Loucy (cell line): ENCODE measurements around the gene PPIP5K2.
"Not testable (repeated sequence)": the region's sequence is repeated elsewhere in the genome, so short reads cannot be mapped to it uniquely, and the experiment has no call there.

ENCODE experiments used
- H2AFZ ChIP-seq: fragments of 200-600 bp; sonication (generic); 2 replicates; pipeline ENCODE4 v1.6.0; 2016; ENCODE audit warnings: antibody characterized with exemption, mild to moderate bottlenecking, low read length, moderate library complexity
- H3F3A ChIP-seq: fragments of 200-600 bp; 2 replicates; pipeline ENCODE4 v1.6.0; 2016; ENCODE audit warnings: antibody characterized with exemption, low read depth, mild to moderate bottlenecking
- H3K27me3 ChIP-seq: fragments of 200-600 bp; sonication (generic); 2 replicates; pipeline ENCODE4 v1.6.1; 2014; ENCODE audit warnings: low read length, mild to moderate bottlenecking; ENCODE audit not compliant: insufficient read depth, poor library complexity, severe bottlenecking
- H3K36me3 ChIP-seq: fragments of 200-600 bp; sonication (generic); 2 replicates; pipeline ENCODE4 v1.6.1; 2016; ENCODE audit warnings: low read length; ENCODE audit not compliant: insufficient read depth
- H3K4me1 ChIP-seq: fragments of 200-600 bp; sonication (generic); 2 replicates; pipeline ENCODE4 v1.5.1; 2014; ENCODE audit warnings: low read length, mild to moderate bottlenecking; ENCODE audit not compliant: insufficient read depth, poor library complexity, severe bottlenecking
- H3K4me2 ChIP-seq: fragments of 200-600 bp; sonication (generic); 2 replicates; pipeline ENCODE4 v1.6.0; 2014; ENCODE audit warnings: antibody characterized with exemption, low read length, low read depth, mild to moderate bottlenecking; ENCODE audit not compliant: poor library complexity, severe bottlenecking
- H3K4me3 ChIP-seq: fragments of 200-600 bp; sonication (generic); 2 replicates; pipeline ENCODE4 v1.5.1; 2014; ENCODE audit warnings: low read length, mild to moderate bottlenecking, mixed read lengths; ENCODE audit not compliant: poor library complexity, severe bottlenecking
- H3K79me2 ChIP-seq: fragments of 200-600 bp; sonication (generic); 2 replicates; pipeline ENCODE4 v1.6.1; 2014; ENCODE audit warnings: low read length; ENCODE audit not compliant: insufficient read depth
- H3K9ac ChIP-seq: fragments of 200-600 bp; sonication (generic); 2 replicates; pipeline ENCODE4 v1.6.0; 2014; ENCODE audit warnings: mild to moderate bottlenecking, low read depth, low read length, moderate library complexity; ENCODE audit not compliant: poor library complexity, severe bottlenecking
- H3K9me2 ChIP-seq: fragments of 200-600 bp; sonication (generic); replicated peaks from 2 replicates; pipeline ENCODE4 v1.6.1; 2016; ENCODE audit warnings: low read depth, low read length, mixed read lengths
- H3K9me3 ChIP-seq: fragments of 200-600 bp; sonication (generic); 2 replicates; pipeline ENCODE4 v1.6.1; 2014; ENCODE audit warnings: mild to moderate bottlenecking, antibody characterized with exemption, low read length, low read depth; ENCODE audit not compliant: insufficient read depth
- H4K20me1 ChIP-seq: fragments of 200-600 bp; sonication (generic); 2 replicates; pipeline ENCODE4 v1.6.0; 2014; ENCODE audit warnings: antibody characterized with exemption, low read length, mild to moderate bottlenecking; ENCODE audit not compliant: insufficient read depth, poor library complexity, severe bottlenecking
- EZH2phosphoT487 ChIP-seq: fragments of 200-600 bp; IDR thresholded peaks from 2 replicates; pipeline ENCODE4 v1.6.1; 2018; ENCODE audit warnings: antibody characterized with exemption, mild to moderate bottlenecking, moderate library complexity, borderline replicate concordance
- TF ChIP-seq, protein P1 (sequence below): fragments of 200-600 bp; sonication (generic); conservative IDR thresholded peaks from 2 replicates; pipeline ENCODE4 v1.5.1; 2014; ENCODE audit warnings: mild to moderate bottlenecking, antibody characterized with exemption, low read length

PPIP5K2 gene

DNA sequence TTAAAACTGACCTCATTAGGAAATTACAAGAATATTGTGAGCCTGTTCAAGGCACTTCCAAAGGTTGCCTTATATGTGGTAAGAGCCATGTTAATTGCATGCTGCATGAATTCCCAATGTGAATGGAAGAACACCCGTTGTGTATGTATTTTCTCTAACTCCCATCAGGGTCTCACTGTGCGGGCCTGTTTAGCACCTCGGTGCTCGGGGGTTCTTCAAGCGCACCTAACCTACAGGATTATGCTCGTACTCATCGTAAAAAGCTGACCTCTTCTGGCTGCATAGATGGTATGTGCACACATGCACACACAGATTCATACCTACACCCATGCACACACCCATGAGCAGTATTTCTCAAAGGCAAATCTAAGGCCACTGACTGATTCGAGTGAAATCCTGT lies 66.1 kb downstream of the PPIP5K2 start:
- H3K9me2 ChIP-seq = no peaks in the 10 kb centered on the region
- H4K20me1 ChIP-seq = no peaks in the 10 kb centered on the region
- H3F3A ChIP-seq = no peaks in the 10 kb centered on the region
- H3K9me3 ChIP-seq = no peaks in the 10 kb centered on the region
- no peak for TF ChIP-seq EZH2phosphoT487
- TF ChIP-seq, protein P1, sequence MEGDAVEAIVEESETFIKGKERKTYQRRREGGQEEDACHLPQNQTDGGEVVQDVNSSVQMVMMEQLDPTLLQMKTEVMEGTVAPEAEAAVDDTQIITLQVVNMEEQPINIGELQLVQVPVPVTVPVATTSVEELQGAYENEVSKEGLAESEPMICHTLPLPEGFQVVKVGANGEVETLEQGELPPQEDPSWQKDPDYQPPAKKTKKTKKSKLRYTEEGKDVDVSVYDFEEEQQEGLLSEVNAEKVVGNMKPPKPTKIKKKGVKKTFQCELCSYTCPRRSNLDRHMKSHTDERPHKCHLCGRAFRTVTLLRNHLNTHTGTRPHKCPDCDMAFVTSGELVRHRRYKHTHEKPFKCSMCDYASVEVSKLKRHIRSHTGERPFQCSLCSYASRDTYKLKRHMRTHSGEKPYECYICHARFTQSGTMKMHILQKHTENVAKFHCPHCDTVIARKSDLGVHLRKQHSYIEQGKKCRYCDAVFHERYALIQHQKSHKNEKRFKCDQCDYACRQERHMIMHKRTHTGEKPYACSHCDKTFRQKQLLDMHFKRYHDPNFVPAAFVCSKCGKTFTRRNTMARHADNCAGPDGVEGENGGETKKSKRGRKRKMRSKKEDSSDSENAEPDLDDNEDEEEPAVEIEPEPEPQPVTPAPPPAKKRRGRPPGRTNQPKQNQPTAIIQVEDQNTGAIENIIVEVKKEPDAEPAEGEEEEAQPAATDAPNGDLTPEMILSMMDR = no peak
- no peak overlapping the region for H3K9ac ChIP-seq
- H3K4me1 ChIP-seq = no peaks in the 10 kb centered on the region
- H3K27me3 ChIP-seq = no peaks in the 10 kb centered on the region
- H3K36me3 ChIP-seq = peaks cover 13% of the 10 kb centered on the region; the same call in 1 of the 2 replicates
- no peak overlapping the region for H3K4me3 ChIP-seq
- H3K4me2 ChIP-seq = no peak overlapping the region
- no peak overlapping the region for H2AFZ ChIP-seq
- no peaks in the 10 kb centered on the region for H3K79me2 ChIP-seq

DNA sequence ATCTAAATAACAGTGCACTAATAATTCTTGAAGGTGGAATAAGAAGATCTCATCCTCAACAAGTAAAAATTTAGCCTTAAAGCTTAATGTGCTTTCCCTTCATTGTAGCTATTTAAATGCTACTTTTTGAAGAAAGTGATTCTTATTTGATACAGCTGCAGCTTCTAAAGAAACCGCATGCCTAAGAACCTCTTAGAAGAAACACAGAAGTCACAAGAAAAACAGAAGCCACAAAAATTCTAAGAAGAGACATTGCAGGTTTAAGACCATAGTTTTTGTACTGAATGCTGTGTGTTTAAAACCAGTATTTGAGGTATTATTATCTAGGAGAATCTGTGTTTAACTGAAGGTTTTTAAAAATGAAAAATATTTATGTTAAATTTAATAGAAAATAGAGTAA lies 68.3 kb downstream of the PPIP5K2 start:
- Histone ChIP-seq H3K4me1 (no peaks in the 10 kb centered on the region), H3K36me3 (peaks cover 13% of the 10 kb centered on the region; the same call in 1 of the 2 replicates), H3F3A (no peaks in the 10 kb centered on the region), H4K20me1 (no peaks in the 10 kb centered on the region), H3K9ac (no peak overlapping the region), H3K4me3 (no peak overlapping the region), H3K9me2 (no peaks in the 10 kb centered on the region), H3K27me3 (no peaks in the 10 kb centered on the region), H3K79me2 (no peaks in the 10 kb centered on the region), H2AFZ (no peak overlapping the region), H3K4me2 (no peak overlapping the region), H3K9me3 (no peaks in the 10 kb centered on the region)
- no peak for TF ChIP-seq EZH2phosphoT487
- TF ChIP-seq, protein P1 = no peak

DNA sequence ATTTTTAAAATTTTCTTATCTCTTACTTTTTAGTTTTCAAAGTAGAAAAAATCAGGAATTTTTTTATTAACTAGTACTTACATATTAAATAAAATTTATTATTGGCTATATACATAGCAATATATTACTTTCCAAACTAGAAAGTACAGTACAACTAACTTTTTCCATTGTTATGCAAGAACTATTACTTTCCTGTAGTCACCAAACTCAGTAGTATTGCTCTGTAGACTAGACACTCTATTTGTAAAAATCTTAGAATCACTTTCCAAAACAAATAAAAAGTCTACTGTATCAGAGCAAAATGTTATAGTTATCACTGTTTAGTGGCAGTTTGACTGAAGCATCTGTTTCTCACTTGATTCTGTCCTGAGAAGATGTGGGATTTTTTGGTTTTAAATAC lies 83.1 kb downstream of the PPIP5K2 start:
- no peaks in the 10 kb centered on the region for H4K20me1 ChIP-seq
- H2AFZ ChIP-seq = no peak overlapping the region
- TF ChIP-seq, protein P1 = no peak
- no peak for TF ChIP-seq EZH2phosphoT487
- no peak overlapping the region for H3K4me3 ChIP-seq
- H3K79me2 ChIP-seq = no peaks in the 10 kb centered on the region
- H3K9ac ChIP-seq = no peak overlapping the region
- H3K9me2 ChIP-seq = no peaks in the 10 kb centered on the region
- H3K4me1 ChIP-seq = peaks cover 5% of the 10 kb centered on the region
- H3F3A ChIP-seq = no peaks in the 10 kb centered on the region
- no peak overlapping the region for H3K4me2 ChIP-seq
- H3K27me3 ChIP-seq = no peaks in the 10 kb centered on the region
- H3K9me3 ChIP-seq = no peaks in the 10 kb centered on the region
- no peaks in the 10 kb centered on the region for H3K36me3 ChIP-seq

DNA sequence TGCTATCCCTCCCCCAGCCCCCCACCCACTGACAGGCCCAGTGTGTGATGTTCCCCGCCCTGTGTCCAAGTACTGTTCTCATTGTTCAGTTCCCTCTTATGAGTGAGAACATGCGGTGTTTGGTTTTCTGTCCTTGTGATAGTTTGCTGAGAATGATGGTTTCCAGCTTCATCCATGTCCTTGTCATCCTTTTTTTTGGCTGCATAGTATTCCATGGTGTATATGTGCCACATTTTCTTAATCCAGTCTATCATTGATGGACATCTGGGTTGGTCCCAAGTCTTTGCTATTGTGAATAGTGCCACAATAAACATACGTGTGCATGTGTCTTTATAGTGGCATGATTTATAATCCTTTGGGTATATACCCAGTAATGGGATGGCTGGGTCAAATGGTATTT lies 84.9 kb downstream of the PPIP5K2 start:
- not testable (repeated sequence) for H3K9me3 ChIP-seq, H3K36me3 ChIP-seq

More for the DNA sequence above, 84.9 kb downstream of the PPIP5K2 start:
- H2AFZ ChIP-seq, H3K4me3 ChIP-seq, H3F3A ChIP-seq, H3K4me2 ChIP-seq, H4K20me1 ChIP-seq, H3K27me3 ChIP-seq, H3K79me2 ChIP-seq, H3K9me2 ChIP-seq, H3K9ac ChIP-seq: not testable (repeated sequence)
- H3K4me1 ChIP-seq = peaks cover 11% of the 10 kb centered on the region
